SU-DHL-6 (cell line): ENCODE data around the gene ARIH1.

ENCODE experiments used
- H2AFZ ChIP-seq: fragments of 200-600 bp; sonication (generic); 2 replicates; pipeline ENCODE4 v1.6.1; 2014; ENCODE audit warnings: low read depth, mild to moderate bottlenecking, moderate library complexity, mixed read lengths, antibody characterized with exemption, low read length; ENCODE audit not compliant: severe bottlenecking
- H3F3A ChIP-seq: fragments of 200-600 bp; shearing (Covaris generic); 2 replicates; pipeline ENCODE4 v1.6.0; 2016; ENCODE audit warnings: antibody characterized with exemption, mild to moderate bottlenecking; ENCODE audit not compliant: insufficient read depth
- H3K27ac ChIP-seq: fragments of 200-600 bp; sonication (generic); 2 replicates; pipeline ENCODE4 v1.5.1; 2016; ENCODE audit warnings: low read depth, mild to moderate bottlenecking, low read length, moderate library complexity, mixed read lengths
- H3K27me3 ChIP-seq: fragments of 200-600 bp; sonication (generic), shearing (Covaris generic); 2 replicates; pipeline ENCODE4 v1.6.0; 2014; ENCODE audit warnings: mild to moderate bottlenecking, low read length
- H3K36me3 ChIP-seq: fragments of 200-600 bp; sonication (generic); 2 replicates; pipeline ENCODE4 v1.6.1; 2014; ENCODE audit warnings: mild to moderate bottlenecking, low read length, mixed read lengths
- H3K4me2 ChIP-seq: fragments of 300-600, 200-600 bp; shearing (Covaris generic), sonication (generic); 2 replicates; pipeline ENCODE4 v1.6.0; 2014; ENCODE audit warnings: low read length, low read depth, mild to moderate bottlenecking; ENCODE audit not compliant: poor library complexity, severe bottlenecking
- H3K4me3 ChIP-seq: fragments of 200-600 bp; sonication (generic); 2 replicates; pipeline ENCODE4 v1.5.1; 2014; ENCODE audit warnings: antibody characterized with exemption, low read length, mild to moderate bottlenecking, mixed read lengths; ENCODE audit not compliant: insufficient read depth, poor library complexity, severe bottlenecking
- H3K79me2 ChIP-seq: fragments of 200-600 bp; sonication (generic); 2 replicates; pipeline ENCODE4 v1.6.1; 2014; ENCODE audit warnings: mild to moderate bottlenecking, low read length, moderate library complexity; ENCODE audit not compliant: insufficient read depth
- H3K9ac ChIP-seq: fragments of 200-600 bp; sonication (generic); 2 replicates; pipeline ENCODE4 v1.7.0; 2014; ENCODE audit warnings: mild to moderate bottlenecking, low read length
- H3K9me2 ChIP-seq: fragments of 200-600 bp; sonication (generic); replicated peaks from 2 replicates; pipeline ENCODE4 v1.6.1; 2014; ENCODE audit warnings: low read length; ENCODE audit not compliant: insufficient read depth
- H3K9me3 ChIP-seq: fragments of 200-600 bp; sonication (generic); 2 replicates; pipeline ENCODE4 v1.6.1; 2014; ENCODE audit warnings: low read length, mixed read lengths; ENCODE audit not compliant: insufficient read depth
- H4K20me1 ChIP-seq: fragments of 200-600 bp; sonication (generic); 2 replicates; pipeline ENCODE4 v1.6.1; 2014; ENCODE audit warnings: low read depth, mild to moderate bottlenecking, antibody characterized with exemption, low read length, moderate library complexity, mixed read lengths
- EZH2phosphoT487 ChIP-seq: fragments of 200-600 bp; sonication (generic), shearing (Covaris generic); conservative IDR thresholded peaks from 2 replicates; pipeline ENCODE4 v1.6.1; 2018; ENCODE audit warnings: mild to moderate bottlenecking, antibody characterized with exemption, low read length, moderate library complexity, mixed read lengths
- TF ChIP-seq, protein P1 (sequence below): fragments of 200-600 bp; sonication (generic); IDR thresholded peaks from one replicate; pipeline ENCODE4 v1.5.1; 2017; ENCODE audit warnings: antibody characterized with exemption, mild to moderate bottlenecking, low read length, moderate library complexity; ENCODE audit not compliant: insufficient read depth, poor library complexity, severe bottlenecking

Gene ARIH1

DNA sequence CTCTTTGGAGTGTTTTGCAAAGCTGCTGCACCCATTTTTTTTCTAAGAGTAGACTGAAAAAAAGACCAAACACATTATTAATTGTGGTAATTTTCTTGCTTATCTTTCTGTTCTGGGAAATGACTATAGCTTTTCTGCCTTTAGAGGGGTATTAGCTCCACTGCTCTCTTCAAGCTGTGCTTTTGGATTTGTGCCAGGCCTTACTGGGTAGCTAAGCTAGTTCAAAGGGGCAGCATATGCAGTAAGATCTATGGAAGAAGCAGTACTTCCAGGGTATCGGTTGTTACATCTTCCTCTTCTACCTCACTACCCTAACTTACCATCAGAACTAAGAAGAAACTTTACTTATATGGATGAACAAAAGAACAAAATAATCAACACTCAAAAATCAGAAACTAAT lies 28.7 kb upstream of the ARIH1 start:
- Histone ChIP-seq H3K4me2 (no peak overlapping the region), H2AFZ (no peak overlapping the region), H3K4me3 (no peak overlapping the region), H3K27ac (no peak overlapping the region), H3K79me2 (no peaks in the 10 kb centered on the region), H3F3A (no peaks in the 10 kb centered on the region), H4K20me1 (no peaks in the 10 kb centered on the region), H3K9me2 (no peaks in the 10 kb centered on the region), H3K36me3 (no peaks in the 10 kb centered on the region), H3K9me3 (no peaks in the 10 kb centered on the region), H3K27me3 (no peaks in the 10 kb centered on the region), H3K9ac (no peak overlapping the region)
- no peak for TF ChIP-seq EZH2phosphoT487
- TF ChIP-seq, protein P1, sequence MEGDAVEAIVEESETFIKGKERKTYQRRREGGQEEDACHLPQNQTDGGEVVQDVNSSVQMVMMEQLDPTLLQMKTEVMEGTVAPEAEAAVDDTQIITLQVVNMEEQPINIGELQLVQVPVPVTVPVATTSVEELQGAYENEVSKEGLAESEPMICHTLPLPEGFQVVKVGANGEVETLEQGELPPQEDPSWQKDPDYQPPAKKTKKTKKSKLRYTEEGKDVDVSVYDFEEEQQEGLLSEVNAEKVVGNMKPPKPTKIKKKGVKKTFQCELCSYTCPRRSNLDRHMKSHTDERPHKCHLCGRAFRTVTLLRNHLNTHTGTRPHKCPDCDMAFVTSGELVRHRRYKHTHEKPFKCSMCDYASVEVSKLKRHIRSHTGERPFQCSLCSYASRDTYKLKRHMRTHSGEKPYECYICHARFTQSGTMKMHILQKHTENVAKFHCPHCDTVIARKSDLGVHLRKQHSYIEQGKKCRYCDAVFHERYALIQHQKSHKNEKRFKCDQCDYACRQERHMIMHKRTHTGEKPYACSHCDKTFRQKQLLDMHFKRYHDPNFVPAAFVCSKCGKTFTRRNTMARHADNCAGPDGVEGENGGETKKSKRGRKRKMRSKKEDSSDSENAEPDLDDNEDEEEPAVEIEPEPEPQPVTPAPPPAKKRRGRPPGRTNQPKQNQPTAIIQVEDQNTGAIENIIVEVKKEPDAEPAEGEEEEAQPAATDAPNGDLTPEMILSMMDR = no peak

DNA sequence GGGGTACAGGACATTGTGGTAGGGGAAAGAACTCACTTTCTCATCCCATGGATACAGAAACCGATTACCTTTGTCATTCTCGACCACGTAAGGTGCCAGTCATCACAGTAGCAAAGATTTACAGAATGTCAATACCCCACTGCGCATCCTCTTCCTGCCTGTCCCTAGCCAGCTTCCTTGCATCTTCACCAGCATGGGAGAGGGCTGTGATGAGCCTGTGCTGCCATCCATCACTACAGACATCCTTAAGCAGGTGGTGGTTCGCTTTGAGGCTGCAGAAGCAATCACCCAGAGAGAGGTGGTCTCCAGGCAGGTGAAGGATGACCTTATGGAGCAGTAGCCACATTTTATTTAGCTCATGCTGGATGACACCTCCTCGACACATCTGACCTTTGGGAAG lies 23.3 kb upstream of the ARIH1 start:
- Histone ChIP-seq H3K9me3 (no peaks in the 10 kb centered on the region), H2AFZ (no peak overlapping the region), H3F3A (no peaks in the 10 kb centered on the region), H3K27me3 (no peaks in the 10 kb centered on the region), H3K4me2 (no peak overlapping the region), H3K27ac (no peak overlapping the region), H3K36me3 (no peaks in the 10 kb centered on the region), H3K4me3 (no peak overlapping the region), H3K9ac (no peak overlapping the region), H3K9me2 (no peaks in the 10 kb centered on the region), H4K20me1 (no peaks in the 10 kb centered on the region), H3K79me2 (no peaks in the 10 kb centered on the region)
- no peak for TF ChIP-seq EZH2phosphoT487
- TF ChIP-seq, protein P1 = no peak

DNA sequence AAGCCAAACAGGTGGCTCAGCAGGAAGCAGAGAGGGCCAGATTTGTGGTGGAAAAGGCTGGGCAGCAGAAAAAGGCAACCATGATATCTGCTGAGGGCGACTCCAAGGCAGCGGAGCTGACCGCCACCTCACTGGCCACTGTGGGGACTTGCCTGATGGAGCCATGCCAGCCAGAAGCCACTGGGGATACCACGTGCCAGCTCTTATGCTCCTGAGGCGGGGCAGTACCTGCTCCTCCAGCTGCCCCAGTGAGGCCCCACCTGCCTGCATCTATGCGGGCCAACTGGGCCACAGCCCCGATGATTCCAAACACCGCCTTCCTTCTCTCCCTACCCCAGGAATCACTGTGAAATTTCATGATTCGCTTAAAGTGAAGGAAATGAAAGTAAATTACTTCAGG lies 22.9 kb upstream of the ARIH1 start:
- no peak overlapping the region for H3K4me2 ChIP-seq
- H3K27ac ChIP-seq = no peak overlapping the region
- TF ChIP-seq EZH2phosphoT487 = no peak
- TF ChIP-seq, protein P1 = no peak
- no peaks in the 10 kb centered on the region for H3K36me3 ChIP-seq
- no peaks in the 10 kb centered on the region for H3K9me2 ChIP-seq
- H2AFZ ChIP-seq = no peak overlapping the region
- no peaks in the 10 kb centered on the region for H3K27me3 ChIP-seq
- no peaks in the 10 kb centered on the region for H4K20me1 ChIP-seq
- H3F3A ChIP-seq = no peaks in the 10 kb centered on the region
- H3K4me3 ChIP-seq = no peak overlapping the region
- H3K79me2 ChIP-seq = no peaks in the 10 kb centered on the region
- H3K9ac ChIP-seq = no peak overlapping the region
- no peaks in the 10 kb centered on the region for H3K9me3 ChIP-seq

DNA sequence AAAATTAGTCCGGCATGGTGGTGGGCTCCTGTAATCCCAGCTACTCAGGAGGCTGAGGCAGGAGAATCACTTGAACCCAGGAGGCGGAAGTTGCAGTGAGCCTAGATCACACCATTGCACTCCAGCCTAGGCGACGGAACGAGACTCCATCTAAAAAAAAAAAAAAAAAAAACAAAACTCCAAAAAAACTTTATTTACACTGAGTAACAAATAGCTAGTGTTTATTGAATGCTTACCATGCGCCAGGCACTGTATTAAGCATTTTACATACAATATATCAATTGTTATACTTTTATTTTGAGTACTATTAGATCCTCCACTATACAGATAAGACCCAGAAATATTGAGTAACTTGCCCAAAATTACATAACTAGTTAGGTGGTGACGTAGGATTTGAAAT lies 17.4 kb upstream of the ARIH1 start:
- Histone ChIP-seq H3K9me2 (no peaks in the 10 kb centered on the region), H4K20me1 (no peaks in the 10 kb centered on the region; the same call in 1 of the 2 replicates), H3K79me2 (no peaks in the 10 kb centered on the region), H2AFZ (no peak overlapping the region), H3K9me3 (no peaks in the 10 kb centered on the region), H3K27ac (no peak overlapping the region), H3K36me3 (no peaks in the 10 kb centered on the region), H3K27me3 (no peaks in the 10 kb centered on the region), H3K4me2 (no peak overlapping the region), H3K9ac (no peak overlapping the region), H3F3A (no peaks in the 10 kb centered on the region), H3K4me3 (no peak overlapping the region)
- TF ChIP-seq, protein P1 = no peak
- TF ChIP-seq EZH2phosphoT487 = no peak
